Measurements from ENCODE around the gene GOLGA6C.
"Not testable (repeated sequence)": the region's sequence is repeated elsewhere in the genome, so short reads cannot be mapped to it uniquely, and the experiment has no call there.

GRCh38 chr15:75248991-75249390, 9.1 kb upstream of the GOLGA6C start:
- TF ChIP-seq EZH2 (IDR thresholded peaks at IDR 0.05; ENCODE audit: borderline replicate concordance, insufficient read depth, low read depth, low read length, poor library complexity, severe bottlenecking); CTCF (IDR thresholded peaks at IDR 0.05): not testable (repeated sequence)

Measured in B cell (primary cell).